Epithelial cell of proximal tubule (primary cell): ENCODE data around the gene CDH4. TPM values are rescaled to one million over a fixed set of nuclear protein-coding genes. Genes with fewer than 3 reads are reported as not detected.

Source experiments
- DNase-seq: peaks from one replicate; pipeline ENCODE4 v3.0.0-alpha.2; 2011; ENCODE audit warnings: low read depth
- H3K4me3 ChIP-seq: 2 replicates; pipeline ENCODE4 v1.5.1; 2011; ENCODE audit warnings: low read depth, mild to moderate bottlenecking, low read length
- CTCF ChIP-seq: conservative IDR thresholded peaks from 2 replicates; pipeline ENCODE4 v1.5.1; 2012; ENCODE audit warnings: low read depth, mild to moderate bottlenecking, low read length
- total RNA-seq: library from RNA; depleted of rRNA; stranded (reverse); fragments of >200 nt; gene quantifications from 2 replicates; pipeline ENCODE4 v1.2.3, GENCODE V29; 2015

CDH4 gene
- total RNA-seq, 1 donor from 2014 or later, result 17.1 TPM

DNA sequence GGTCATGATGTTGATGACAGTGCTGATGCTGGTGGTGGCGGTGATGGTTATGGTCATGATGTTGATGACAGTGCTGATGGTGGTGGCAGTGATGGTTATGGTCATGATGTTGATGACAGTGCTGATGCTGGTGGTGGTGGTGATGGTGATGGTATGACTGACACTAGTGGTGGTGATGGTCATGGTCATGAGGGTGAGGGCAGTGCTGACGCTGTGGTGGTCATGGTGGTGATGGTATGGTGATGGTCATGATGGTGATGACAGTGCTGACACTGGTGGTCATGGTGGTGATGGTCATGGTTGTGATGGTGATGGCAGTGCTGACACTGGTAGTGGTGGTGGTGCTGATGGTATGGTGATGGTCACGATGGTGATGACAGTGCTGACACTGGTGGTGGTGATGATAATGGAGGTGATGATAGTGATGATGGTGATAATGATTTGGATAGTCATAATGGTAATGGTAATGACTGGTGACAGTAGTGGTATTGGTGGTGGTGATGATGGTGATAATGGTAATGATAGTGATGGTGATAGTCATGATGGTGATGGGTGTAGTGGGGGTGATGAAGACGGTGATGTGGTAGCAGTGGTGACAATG, 206.2 kb downstream of the CDH4 start:
- no peak overlapping the region for H3K4me3 ChIP-seq
- DNase-seq, result no peak
- TF ChIP-seq CTCF, result no peak

DNA sequence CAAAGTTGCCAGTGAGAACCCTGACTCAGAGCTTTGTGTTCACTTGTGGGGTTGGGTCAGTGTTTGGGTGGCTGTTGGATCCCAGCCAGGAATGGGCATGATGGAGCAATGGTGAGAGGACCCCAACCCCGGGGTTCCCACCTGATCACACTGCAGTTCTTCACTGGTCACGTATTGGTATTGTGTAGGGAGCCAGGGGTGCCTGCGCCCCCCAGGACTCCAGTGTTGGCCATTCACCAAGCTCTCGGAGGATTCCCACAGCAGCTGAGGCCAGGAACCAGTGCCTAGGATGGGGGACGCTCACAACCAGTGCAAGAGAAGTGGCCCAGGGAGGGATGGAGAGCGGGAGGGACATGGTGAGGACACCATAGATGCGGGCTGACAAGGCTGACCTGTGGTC, 207.2 kb downstream of the CDH4 start:
- TF ChIP-seq CTCF, result no peak
- no peak overlapping the region for H3K4me3 ChIP-seq
- no peak for DNase-seq

DNA sequence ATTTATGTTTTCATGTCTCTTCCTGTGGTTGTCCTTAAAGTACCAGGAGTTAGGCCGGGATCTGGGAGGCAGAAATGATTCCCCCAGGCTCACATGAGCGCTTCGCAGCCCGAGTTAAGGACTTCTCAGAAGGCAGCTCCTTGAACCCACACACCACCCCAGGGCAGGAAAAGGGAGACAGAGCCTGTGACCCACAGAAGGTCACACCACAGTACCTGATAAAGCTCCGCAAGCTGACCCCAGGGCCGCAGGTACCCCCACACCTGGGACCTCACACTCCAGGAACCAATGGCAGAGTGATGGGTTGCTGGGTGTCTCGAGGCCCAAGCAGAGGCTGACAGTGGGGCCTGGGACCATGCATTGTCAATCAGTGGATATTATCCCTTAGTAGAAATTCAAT, 207.6 kb downstream of the CDH4 start:
- no peak overlapping the region for H3K4me3 ChIP-seq
- no peak for TF ChIP-seq CTCF
- no peak for DNase-seq

GRCh38 chr20:61460261-61461052, 208.4 kb downstream of the CDH4 start:
- no peak for DNase-seq
- no peak for TF ChIP-seq CTCF
- no peak overlapping the region for H3K4me3 ChIP-seq

DNA sequence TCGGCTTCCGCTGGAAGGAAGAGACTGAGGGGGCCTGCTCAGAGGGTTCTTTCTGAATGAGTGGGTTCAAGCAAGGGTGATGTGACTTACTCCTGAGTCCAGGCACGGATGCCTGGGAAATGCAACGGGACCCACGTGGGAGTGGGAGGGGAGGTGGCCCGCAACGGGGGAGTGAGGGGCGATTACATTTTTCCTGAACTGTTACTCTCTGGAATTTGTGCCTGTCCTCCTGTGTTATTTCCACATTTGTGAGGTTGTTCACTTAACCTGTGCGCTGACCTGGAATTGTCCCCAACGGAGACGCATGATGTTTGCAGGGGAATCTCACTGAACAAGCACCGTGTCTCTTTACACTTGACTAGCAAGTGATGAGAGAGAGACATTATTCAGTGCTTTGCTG, 209.4 kb downstream of the CDH4 start:
- no peak for DNase-seq
- H3K4me3 ChIP-seq, result no peak overlapping the region
- TF ChIP-seq CTCF, result no peak

DNA sequence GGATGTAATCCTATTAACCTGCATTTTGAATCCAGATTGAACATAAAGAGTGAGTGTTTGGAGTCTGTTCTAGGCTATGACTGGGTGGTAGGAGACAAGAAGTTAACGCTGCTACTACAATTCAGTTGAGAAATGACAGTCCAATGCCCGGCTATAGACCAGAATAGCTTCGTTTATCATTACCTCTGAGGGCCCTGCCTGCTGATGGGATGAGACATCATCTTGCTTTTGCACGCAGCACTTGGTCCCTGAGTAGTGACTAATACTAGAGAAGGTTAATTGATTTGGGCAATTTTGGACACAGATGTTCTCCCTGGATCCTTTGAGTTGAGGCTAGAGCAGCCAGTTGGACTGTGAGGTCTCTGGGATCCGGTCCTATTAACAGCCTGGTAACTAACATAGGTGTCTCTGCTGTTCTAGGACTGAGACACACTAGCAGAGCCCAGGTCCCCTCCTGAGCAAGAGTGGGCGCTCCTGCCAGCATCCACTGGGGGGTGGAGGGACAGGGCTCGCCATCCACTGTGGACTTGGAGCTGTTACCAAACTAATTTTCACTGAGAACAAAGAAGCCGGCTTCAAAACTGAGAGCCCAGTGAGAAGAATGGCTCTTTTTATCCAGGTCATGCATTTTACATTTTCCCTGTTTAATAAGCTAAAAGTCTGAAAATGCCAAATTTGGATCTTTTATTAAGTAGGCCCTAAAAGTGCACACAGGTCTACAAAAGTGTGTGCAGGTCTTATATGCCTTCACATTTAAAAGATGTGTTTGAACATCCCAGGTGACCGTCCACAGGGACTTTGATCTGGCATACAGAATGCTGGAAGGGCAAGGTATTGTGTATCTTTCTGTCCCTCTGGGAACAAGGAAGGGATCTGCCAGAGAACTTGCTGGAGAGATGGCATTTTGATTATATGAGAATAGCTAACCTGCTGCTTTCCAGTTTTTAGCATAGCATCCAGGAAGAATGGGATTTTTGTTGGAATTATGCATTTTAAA, 212.5 kb downstream of the CDH4 start:
- no peak for DNase-seq
- no peak overlapping the region for H3K4me3 ChIP-seq
- TF ChIP-seq CTCF, result no peak
